Measurements from ENCODE around the gene KRTAP4-7.
"Not testable (repeated sequence)": the region's sequence is repeated elsewhere in the genome, so short reads cannot be mapped to it uniquely, and the experiment has no call there.

- TF ChIP-seq POLR2A, POLR2AphosphoS5 (IDR thresholded peaks at IDR 0.05): not testable (repeated sequence)
Observed at GRCh38 chr17:41083427-41083826, 523 bp upstream of the KRTAP4-7 start.
